HG02588 (cell line): ENCODE data around the gene VSTM4.

Experiments used
- ATAC-seq: cut with Tn5 transposase; IDR thresholded peaks from one replicate; pipeline ENCODE4 v1.9.1; 2021; ENCODE audit warnings: mild to moderate bottlenecking, moderate library complexity; ENCODE audit not compliant: unreplicated experiment

The VSTM4 gene, protein sequence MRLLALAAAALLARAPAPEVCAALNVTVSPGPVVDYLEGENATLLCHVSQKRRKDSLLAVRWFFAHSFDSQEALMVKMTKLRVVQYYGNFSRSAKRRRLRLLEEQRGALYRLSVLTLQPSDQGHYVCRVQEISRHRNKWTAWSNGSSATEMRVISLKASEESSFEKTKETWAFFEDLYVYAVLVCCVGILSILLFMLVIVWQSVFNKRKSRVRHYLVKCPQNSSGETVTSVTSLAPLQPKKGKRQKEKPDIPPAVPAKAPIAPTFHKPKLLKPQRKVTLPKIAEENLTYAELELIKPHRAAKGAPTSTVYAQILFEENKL

DNA sequence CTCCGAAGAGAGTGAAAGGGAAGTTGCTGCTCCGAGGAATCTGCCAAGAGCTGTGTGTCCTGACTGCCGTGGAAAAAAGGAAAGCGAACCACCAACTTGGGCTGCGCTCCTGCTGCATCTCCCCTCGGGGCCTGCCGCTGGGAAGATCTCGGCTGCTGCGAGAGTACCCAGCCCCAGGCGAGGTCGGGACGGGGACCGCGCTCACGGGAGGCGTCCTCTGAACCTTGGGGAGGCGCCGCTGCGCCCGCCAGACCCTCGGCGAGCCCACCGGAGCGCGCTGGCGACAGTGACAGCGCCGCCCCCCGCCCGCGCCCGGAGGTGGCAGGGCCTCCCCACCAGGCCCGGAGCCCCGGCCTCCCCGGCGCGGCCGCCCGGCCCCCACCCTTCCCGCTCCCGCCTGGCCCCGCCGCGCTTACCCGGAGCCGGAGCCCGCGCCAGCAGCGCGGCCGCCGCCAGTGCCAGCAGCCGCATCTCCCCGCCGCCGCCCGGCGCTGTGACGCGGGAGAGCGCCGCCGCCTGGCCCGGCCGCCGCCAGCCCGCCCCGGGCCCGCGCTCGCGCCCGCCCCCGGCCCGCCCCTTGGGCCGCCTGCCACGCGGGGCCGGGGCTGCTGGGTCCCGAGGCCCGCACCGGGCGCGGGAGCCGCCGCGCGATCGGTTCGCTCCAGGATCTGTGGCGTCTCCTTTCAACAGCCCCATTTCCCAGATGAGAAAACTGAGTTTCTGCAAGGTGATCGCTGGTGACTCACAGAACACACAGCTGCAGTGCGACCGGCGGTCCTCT, at the start of gene VSTM4:
Gene VSTM4 (minus strand): TSS at position 508 of the 781 bp plus-strand sequence. CDS start 37 bp downstream, at position 471.
- ATAC-seq: no peak

DNA sequence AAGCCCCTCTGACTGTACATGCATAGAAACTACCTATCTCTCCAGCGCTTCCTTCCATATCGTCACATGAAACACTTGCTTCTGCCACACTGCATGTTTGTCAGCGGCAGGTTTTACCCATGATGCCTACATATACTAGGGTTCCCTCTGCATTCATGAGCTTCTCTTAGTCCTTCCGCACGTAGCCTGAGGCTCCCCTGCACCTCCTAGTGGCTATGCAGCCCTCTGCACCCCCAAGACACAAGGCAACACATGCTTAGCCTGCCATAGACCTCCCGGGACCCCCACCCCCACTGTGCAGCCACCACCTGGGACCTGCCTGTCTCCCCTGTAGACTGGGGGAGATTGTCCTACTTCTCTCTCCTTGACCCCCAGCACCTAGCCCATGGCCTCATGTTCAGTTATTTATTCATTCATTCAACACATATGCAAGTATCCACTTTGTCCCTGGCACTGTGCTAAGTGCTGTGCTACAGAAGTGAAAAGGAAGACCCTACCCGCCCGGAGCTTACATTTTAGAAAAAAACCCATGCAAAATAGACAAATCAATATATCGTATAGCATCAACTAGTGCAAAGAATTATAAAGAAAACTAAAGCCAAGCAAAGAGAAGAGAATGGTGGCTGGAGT, 49.4 kb upstream of the VSTM4 start:
- peak; percentile 74 for ATAC-seq

DNA sequence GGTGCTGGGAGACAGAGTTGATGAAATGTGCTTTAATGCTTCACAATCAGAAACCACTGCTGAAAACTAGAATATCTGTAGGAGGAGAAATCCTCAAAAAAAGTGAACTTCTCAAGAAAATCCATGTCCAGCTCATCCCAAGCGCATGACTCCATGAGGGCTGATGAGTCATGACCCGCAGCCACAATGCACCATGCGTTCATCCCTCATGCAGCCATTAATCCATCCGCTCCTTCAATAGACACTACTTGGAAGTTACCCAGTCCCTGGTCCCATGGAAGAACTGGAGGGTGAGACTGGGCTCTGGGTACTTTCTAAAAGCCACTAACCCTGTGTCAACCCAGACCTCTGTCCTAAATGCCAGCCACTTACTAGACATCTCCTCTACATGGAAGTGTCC, 48.4 kb upstream of the VSTM4 start:
- no peak for ATAC-seq

DNA sequence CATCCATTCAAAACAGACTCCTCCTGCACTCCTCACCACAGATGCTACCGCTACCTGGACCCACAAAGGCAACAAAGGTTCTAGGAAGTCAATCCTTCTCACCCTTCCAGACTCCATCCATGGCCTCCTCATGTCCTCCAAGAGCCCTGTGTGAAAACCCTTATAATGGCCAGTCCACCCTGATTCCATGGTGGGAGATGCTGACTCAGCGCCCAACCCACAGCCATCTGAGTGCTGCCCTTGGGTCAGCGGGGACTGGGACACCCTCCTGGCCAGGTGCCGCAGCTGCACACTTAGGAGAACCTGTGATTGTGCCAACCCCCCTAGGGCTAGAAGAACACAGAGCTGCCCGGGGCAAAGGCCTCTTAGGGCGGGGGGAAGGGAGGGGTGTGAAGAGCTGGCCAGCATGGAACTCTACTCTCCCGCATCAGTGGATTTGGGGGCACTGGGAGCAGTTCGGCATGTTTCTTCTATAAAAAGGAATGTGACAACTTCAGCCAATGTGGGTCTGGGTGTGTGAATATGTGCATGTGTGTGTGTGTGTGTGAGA, 47.5 kb upstream of the VSTM4 start:
- no peak for ATAC-seq

DNA sequence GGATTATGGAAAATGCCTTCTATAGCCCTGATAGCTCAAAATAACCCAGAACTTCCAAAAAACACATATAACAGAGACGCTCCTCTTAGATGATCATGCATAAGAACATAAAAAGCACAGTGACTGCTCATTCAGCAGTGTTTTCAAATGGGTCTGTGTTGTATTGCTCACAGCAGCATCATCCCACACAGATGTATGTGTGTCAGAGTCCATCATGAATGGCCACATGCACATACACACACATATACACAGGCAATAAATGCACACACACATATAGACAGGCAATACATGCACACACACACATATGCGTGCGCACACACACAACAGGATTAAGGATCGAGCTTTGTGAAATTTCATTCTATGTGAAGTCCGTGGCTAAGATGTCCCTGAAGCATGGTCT, 46.7 kb upstream of the VSTM4 start:
- no peak for ATAC-seq

DNA sequence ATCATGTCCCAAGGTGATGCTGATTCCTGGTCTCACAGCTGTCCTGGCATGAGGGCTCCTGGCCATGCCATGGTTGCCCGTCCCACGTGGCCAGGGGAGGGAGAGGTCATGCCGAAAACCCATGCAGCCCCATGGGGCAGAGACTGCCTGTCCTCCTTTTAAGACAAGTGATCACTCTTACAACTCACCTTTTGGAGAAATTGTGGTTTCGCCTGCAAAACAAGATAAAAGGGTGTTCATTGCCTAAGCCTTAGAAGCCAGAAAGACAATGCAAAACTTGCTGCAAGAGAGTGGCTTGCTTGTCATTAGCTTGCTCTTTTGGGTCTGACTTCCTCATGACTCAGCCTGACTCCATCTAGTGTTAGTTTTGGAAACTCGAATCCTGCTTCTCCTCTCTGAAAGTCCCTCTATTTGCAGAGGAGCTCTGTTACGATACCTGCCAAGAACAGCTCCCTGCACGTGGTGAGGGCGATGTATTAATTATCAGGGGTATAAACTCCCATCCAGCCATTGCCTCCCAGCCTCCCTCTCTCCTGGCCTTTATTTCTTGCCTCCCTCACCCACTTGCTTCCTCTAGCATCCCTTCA, 46.2 kb upstream of the VSTM4 start:
- ATAC-seq: no peak

DNA sequence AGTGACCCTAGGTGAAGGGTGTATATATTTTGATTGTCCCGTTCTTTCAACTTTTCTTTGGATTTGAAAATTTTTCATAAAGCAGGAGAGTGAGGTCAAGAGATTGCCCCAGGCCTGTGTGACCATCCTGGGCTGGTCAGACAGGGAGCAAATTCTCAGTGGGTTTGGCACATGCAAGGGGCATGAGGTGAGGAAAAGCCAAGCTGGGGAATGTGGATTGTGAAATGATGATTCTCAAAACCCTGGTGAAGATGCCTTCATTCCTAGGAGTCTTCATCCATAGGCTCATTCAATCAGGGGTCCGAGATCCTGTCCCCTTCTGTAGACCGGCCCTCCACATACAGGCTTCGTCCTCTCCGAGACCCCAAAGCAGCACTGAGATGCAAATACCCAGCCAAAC, 45.5 kb upstream of the VSTM4 start:
- ATAC-seq: no peak

DNA sequence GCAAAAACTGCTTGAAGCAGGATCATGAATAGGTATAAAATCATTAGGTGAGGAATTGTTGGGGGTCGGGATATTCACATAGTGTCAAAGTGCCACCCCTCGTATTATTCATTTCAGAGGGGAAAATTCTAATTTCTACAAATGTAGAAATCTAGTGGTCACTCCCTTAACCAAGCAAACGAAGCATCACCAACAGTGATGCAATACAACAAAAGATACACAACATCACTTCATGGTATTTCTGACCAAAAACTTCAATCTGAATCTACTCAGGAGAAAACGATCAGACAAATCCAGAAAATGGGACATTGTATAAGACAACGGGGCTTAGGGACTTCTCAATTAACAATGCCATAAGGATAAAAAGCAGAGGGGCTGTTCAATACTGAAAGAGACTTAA, 44.8 kb upstream of the VSTM4 start:
- no peak for ATAC-seq

DNA sequence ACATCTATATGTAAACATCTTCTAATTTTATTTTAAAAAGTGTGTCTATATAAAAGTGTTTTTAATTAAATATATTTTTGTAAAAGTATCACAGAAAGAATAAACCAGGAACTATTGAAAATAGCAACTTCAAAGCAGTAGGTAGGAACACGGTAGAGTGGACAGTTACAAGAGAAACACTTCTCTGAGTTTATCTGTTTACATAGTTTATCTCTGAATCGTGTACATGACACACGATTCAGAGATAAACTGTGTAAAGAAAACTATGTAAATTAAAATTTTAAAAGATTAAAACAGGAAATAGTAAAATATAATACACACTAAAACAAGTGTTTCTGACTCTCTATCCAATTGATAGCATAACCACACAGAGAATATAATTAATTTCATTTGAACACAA, 43.6 kb upstream of the VSTM4 start:
- no peak for ATAC-seq

DNA sequence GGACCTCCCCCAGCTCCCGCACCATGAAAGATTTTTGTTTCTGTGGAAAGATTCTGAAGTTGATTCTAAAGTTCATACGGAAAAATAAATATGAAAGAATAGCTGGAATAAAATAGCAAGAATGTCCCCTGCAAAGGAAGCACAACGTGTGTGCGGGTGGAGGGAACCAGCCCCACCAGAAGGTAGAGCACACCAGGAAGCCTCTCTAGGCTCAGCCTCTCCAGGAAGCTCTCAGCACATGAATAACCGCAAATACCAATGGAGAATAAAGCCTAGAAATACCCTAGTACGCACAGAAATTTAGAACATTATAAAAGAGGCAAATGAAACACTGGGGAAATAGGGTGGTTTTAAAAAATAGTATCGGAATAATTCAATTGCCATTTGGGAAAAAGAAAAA, 43.1 kb upstream of the VSTM4 start:
- no peak for ATAC-seq

DNA sequence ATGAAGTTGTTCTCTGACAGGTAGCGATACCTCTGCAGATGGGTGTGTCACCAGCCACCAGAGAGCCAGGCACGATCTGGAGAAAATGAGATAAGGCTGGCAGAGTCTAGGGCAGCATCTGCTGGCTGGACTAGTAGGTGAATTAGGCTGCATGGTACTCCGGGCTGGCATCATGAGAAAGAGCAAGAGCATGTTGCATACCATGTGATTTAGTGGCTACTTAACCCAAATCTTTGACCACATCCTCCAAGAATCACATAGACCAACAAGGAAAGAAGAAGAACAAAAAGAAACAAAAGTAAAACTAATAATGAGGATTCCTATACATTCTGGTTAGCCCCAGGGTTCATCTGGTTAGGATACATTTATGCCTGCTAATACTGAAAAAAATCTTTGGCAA, 41.9 kb upstream of the VSTM4 start:
- ATAC-seq: no peak

DNA sequence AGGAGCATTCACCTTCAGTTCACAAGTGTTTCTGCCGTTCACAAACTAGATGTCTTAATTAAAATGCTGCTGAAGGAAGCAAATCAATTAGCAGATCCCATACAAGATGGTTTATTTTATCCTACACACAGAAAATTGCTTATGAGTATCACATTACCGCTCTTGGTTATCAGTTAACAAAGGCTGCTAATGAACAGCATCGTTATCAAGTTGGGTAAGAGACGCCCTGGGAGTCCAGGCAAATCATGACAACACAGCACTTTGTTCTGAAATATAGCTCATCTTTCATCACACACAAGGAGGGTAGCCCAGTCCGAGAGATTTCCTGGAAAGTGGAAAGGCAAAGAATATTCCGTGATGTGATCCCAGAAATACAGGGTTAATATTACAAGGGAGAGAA, 39.3 kb upstream of the VSTM4 start:
- ATAC-seq: no peak

DNA sequence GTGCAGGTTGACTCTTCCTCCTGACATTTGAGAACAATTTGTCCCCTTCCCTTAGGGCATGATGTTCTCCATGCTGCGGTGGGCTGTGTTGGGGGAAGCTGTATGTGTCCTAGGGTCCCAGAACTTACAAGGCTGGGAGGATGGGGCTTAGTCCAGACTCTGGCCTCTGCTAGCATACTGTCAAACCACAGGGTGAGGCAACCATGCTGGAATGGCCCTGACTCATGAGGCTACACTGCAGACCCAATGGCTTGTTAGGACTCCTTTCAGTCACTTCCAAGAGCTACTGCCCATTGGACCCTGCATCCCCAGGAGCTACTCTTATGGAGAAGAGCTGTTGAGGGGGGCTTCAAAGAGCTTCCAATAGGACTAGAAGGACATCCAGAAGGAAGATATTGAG, 38.6 kb upstream of the VSTM4 start:
- no peak for ATAC-seq

DNA sequence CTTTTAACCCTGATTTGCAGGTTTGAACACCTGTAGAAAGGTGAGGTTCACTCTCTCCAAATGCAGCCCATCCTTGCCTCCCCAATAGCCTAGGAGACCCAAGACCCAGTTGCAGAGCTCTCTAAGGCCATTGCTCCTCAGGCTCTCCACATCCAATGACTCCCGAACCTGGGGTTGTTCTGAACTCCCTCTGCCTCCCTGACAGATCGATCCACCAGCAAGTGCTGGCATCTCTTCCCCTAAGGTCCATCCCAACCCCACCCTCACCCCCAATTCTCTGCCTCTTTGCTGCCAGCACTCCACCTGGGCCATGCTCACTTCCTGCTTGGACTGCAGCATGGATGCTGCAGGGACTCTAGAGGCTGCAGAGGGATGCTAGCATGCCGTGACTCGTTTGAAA, 37.8 kb upstream of the VSTM4 start:
- ATAC-seq: no peak

DNA sequence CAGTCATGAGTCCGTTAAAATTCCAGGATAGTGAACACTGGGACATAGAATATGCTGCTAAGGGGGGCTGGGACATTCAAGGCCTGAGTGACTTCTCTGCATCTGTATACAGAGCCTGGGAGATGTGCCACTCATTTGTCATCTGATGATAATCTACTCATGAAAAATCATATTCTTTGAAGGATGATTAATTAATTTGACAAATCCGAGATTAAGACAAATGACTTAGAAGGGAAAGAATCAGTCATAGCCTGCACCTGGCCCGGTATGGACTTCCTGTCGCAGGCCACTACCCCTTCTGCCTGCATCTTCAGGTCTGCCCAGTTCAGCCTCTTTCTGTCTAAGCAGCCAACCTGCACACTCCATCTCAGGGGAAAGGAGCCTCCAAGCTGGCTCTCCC, 37.3 kb upstream of the VSTM4 start:
- ATAC-seq: no peak

DNA sequence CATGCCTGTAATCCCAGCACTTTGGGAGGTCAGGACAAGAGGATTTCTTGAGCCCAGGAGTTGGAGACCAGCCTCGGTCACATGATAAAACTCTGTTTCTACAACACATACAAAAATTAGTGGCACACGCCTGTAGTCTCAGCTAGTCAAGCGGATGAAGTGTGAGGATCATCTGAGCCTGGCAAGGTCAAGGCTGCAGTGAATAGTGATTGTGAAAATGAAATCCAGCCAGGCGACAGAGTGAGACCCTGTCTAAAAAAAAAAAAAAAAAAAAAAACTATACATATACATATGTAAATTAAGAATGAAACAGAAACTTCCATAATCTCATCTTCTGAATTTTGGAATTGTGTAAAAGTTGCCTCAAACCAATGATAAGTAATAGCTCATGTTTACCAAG, 36.7 kb upstream of the VSTM4 start:
- ATAC-seq: no peak

DNA sequence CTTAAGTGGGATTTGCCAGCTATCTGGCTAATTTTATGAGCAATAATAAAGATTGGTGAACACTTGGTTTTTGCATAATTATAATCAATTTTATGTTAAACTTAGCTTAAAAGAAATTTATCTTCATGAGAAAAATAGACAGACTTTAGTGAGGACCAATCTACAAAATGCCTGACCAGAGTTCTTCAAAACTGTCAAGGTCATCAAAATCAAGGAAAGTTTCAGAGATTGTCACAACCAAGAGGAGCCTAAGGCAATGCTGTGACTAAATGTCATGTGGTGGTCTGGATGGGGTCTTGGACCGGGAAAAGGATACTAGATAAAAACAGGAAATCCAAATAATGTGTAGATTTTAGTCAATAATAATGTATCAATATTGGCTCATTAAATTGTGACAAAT, 36.2 kb upstream of the VSTM4 start:
- ATAC-seq: no peak

DNA sequence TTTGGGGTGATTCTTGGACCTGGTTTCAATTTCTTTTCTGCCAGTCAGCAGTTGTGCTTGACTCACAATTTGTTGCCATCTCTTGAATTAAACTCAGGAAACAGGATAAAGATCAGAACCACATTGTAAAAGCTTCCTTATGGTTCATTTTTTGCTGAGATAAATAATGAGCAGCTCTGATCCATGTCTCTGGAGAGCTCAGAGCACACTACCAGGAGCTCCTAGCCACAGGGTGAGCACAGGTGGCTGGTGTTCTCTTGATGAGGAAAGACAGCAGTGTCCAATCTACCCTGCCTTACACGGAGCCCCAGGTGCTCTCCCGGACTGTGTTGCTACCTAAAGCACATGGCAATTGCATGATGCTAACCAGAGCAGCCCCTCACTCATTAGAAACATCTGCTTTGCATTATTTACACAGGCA, 35.7 kb upstream of the VSTM4 start:
- no peak for ATAC-seq

DNA sequence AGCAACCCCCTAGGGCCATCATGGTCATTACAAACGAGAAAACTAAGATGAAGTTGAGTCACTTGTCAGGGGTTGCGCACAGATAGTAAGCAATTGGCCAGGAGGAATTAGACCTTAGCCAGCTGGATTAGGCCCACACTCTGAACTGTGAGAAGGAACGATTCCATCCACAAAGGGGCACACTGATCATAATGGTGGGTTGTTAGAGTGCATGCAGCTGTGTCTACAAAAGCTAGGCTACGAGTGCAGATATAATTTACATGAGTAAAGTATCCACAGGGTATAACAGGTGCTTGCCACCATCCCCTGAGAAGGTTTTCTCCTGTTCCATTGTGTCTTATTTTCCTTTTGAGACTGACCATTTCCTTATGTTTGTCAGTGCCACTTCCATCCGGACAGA, 35.1 kb upstream of the VSTM4 start:
- no peak for ATAC-seq

DNA sequence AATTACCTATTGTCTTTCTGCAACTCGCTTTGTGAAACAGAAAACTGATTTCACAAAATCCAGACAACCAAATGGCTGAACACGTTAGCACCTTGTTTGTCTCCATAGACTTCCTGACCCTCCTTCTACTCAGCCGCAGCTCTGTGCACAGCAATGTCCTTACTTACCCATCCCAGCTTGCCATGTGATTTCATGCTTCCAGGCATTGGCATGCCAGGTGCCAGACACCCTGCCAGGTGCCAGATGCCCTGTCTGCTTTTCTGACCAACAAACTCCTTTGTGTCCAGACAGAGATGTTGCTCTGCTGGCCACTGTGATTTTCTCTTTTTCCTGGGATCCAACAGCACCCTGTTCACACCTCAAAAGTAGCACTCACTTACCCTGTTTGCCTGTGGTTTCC, 34.6 kb upstream of the VSTM4 start:
- no peak for ATAC-seq

DNA sequence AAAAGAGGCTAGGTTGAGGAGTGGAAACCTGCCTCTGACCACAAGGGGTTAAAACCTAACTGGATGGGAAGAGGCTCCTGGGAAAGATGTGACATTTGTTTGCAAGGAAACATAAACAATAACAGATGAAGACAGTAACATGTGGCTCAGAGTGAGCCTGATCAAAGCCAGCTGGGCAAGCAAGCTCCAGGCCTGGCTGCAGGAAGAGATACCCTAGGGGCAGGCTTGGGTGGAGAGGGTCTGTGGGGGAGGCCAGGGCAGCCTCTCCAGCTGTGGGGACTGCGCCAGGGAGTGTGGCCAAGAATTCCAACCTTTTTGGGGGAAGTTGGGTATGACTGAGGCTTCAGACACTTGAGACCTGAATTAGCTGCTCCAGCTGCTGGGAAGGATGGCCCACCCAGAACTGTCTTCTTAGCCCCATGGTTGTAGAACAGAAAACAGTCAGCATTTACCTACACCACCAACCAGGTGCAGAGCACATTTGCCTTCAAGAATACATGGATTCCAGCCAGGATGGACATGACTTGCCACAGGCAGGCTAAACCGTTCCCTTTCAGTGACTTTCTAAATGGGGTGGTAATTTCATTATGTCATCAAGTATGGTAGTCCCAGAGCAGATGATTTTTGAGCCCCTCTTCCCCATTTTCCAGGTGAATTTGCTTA, 28.9 kb upstream of the VSTM4 start:
- no peak for ATAC-seq
